ENCODE results near the gene NPIPA1.
"Not testable (repeated sequence)": the region's sequence is repeated elsewhere in the genome, so short reads cannot be mapped to it uniquely, and the experiment has no call there.

The NPIPA1 gene

DNA sequence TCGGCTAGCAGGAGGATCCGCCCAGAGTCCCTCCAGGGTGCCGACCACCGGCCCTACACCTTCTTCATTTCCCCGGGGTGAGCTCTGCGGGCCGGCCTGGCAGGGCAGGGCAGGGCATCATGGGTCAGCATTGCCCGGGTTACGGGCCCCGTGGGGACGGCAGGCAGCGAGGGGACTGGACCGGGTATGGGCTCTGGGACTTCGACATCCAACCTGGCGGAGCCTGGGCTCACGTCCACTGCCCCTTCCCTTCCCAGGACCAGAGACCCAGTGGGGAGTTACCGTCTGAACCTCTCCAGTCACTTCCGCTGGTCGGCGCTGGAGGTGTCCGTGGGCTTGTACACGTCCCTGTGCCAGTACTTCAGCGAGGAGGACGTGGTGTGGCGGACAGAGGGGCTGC lies 7.0 kb upstream of the NPIPA1 start:
- not testable (repeated sequence) for DNase-seq (ENCODE audit: low read depth in 2 of 2)

DNA sequence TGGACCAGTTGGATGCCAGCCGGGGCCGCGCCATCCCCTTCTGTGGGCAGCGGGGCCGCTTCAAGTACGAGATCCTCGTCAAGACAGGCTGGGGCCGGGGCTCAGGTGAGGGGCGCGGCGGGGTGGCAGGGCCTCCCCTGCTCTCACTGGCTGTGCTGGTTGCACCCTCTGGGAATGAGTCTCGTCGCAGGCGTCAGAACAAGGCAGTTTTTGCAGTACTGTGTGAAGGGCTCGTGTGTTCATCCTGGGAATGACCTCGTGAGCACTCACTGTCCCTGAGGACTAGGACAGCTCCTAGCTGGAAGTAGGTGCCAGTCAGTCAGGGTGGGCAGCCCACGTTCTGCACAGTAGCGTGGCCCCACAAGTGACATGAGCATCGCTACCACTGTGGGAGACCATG lies 6.3 kb upstream of the NPIPA1 start:
- DNase-seq (ENCODE audit: low read depth in 2 of 2), result not testable (repeated sequence)

DNA sequence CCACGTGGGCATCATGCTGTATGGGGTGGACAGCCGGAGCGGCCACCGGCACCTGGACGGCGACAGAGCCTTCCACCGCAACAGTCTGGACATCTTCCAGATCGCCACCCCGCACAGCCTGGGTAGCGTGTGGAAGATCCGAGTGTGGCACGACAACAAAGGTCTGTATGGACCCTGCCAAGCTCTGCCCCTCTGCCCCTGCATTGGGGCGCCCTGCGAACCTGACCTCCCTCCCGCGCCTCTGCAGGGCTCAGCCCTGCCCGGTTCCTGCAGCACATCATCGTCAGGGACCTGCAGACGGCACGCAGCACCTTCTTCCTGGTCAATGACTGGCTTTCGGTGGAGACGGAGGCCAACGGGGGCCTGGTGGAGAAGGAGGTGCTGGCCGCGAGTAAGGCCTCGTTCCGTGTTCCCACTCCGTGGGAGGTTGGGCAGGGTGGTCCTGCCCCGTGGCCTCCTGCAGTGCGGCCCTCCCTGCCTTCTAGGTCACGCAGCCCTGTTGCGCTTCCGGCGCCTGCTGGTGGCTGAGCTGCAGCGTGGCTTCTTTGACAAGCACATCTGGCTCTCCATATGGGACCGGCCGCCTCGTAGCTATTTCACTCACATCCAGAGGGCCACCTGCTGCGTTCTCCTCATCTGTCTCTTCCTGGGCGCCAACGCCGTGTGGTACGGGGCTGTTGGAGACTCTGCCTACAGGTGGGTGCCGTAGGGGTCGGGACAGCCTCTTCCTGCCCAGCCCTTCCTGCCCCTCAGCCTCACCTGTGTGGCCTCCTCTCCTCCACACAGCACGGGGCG lies 4.5 kb upstream of the NPIPA1 start:
- not testable (repeated sequence) for DNase-seq (ENCODE audit: low read depth in 2 of 2)

DNA sequence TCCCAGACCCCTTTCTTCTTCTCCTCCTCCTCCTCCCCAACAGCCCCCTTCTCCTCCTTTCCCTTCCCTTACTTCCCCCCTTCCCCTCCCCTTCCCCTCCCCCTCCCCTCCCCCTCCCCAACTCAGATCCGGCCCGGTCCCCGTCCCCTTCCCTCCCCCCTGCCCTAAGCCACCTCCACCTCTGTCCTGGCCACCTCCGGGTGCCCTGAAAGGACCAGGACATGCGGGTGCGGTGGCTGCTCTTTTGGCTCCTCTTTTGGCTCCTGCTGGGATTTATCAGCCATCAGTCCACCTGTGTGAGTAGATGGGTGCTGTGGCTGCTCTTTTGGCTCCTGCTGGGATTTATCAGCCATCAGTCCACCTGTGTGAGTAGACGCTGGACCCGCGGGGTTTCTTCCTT lies 751 bp downstream of the NPIPA1 start:
- DNase-seq (ENCODE audit: low read depth in 2 of 2), result not testable (repeated sequence)

DNA sequence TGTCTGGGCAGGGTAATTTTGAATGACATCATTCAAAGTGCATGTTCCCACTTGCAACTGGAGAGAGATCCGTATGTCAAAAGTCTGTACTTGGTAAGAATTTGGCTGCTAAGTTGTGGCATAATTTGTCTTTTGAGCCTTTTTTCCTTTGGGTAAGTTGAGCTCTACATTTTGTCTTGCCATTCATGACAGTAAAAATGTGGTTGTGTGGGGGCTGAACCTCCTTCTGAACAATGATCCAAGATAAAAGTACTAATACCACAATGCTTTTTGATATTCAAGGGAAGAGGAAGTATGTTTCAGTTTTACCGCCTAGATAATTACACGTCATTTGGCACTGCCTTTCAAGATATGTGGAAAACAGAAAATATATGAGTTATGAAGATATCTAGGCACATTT lies 5.4 kb downstream of the NPIPA1 start:
- DNase-seq (ENCODE audit: low read depth in 2 of 2), result not testable (repeated sequence)

DNA sequence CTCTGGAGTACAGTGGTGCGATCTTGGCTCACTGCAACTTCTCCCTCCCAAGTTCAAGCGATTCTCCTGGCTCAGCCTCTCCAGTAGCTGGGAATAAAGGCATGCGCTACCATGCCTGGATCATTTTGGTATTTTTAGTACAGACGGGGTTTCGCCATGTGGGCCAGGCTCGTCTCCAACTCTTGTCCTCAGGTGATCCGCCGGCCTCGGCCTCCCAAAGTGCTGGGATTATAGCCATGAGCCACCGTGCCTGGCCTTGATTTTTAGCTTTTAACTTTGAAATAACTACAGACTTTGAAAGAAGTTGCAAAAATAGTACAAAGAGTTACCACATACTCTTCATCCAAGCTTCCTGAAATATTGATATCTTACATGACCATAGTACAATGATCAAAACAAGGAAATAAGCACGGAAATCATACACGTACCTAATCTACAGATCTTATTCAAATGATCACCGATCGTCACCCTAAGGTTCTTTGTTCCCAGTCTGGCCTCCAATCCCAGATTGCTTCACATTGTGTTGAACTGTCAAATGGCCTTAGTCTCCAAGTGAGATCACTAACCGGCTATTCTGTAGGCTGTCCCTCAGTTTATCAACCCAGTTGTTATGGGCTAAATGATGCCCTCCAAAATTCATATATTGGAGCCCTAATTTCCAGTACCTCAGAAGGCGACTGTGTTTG lies 18.4 kb downstream of the NPIPA1 start:
- no peak for DNase-seq (ENCODE audit: low read depth in 2 of 2)

DNA sequence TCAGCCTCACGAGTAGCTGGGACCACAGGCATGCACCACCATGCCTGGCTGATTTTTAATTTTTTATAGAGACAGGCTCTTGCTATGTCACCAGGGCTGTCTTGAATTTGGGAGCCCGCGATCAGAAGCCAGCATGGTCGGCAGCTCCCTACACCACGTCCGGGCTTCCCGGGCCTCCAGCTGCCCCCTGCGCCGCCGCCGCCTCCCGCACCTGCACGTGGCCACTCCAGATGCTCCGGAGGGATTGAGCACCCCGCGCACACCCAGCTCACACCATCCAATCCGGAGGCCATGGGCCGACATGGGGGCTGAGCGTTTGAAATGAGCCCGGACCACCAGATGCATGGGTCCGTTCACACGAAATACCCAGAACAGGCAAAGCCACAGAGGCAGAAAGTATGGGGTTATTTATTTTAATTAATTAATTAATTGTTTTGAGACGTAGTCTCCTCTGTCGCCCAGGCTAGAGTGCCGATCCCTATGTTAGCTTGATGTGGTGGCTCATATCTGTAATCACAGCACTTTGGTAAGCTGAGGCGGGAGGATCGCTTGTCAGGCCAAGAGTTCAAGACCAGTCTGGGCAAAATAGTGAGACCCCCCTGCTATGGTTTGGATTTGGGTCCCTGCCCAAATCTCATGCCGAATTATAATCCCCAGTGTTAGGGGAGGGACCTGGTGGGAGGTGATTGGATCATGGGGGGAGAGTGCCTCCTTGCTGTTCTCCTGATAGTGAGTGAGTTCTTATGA lies 20.5 kb downstream of the NPIPA1 start:
- DNase-seq (ENCODE audit: low read depth in 2 of 2), result no peak

DNA sequence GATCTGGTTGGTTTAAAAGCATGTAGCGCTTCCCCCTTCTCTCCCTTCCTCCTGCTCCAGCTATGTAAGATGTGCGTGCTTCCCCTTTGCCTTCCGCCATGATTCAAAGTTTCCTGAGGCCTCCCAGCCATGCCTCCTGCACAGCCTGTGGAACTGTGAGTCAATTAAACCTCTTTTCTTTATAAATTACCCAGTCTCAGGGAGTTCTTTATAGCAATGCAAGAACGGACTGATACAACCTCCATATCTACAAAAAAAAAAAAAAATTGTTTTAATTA lies 21.0 kb downstream of the NPIPA1 start:
- no peak for DNase-seq (ENCODE audit: low read depth in 2 of 2)

DNA sequence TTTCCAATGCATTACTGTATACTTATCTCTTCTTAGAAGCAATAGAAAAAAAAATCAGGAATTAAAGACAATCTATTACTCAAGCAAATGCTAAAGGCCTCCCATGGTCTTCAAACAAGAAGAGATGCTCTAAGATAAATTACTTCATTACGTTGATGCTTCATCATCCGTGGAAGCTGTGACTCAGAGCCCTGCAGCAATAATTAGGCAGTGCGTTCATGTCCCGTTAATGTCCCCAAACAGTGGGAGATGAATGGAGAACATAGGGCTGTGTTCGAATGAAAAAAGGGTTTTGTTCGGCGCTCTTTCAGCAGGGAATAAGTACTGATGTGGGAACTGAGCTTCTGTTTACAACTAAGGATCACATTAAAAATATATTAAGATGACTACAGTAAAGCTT lies 21.7 kb downstream of the NPIPA1 start:
- no peak for DNase-seq (ENCODE audit: low read depth in 2 of 2)

DNA sequence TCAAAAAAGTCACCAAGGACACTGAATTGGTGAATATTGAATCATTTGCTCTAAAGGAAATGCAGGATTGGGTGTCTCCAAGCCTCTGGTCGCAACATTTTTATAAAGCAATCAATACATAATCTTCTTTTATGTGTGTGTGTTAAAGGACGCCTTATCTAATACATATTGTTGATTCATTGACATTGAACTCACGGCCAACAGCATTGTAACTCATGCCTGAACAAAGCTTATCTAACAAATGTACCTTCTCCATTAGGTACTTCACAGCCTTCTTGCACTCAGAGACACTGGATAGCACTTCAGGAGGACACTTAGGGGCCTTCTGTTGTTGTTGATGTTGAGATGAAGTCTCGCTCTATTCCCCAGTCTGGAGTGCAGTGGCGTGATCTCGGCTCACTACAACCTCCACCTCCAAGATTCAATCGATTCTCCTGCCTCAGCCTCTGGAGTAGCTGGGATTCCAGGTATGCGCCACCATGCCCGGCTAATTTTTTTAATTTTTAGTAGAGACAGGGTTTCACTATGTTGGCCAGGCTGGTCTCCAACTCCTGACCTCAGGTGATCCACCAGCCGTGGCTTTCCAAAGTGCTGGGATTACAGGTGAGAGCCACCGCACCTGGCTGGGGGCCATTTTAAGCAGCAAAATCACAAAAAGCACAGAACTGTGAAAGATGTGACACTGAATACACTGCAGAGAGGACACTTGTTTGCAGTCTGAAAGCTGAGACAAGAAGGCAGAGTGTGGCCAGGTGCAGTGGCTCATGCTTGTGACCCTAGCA lies 24.4 kb downstream of the NPIPA1 start:
- DNase-seq (ENCODE audit: low read depth in 2 of 2), result no peak

DNA sequence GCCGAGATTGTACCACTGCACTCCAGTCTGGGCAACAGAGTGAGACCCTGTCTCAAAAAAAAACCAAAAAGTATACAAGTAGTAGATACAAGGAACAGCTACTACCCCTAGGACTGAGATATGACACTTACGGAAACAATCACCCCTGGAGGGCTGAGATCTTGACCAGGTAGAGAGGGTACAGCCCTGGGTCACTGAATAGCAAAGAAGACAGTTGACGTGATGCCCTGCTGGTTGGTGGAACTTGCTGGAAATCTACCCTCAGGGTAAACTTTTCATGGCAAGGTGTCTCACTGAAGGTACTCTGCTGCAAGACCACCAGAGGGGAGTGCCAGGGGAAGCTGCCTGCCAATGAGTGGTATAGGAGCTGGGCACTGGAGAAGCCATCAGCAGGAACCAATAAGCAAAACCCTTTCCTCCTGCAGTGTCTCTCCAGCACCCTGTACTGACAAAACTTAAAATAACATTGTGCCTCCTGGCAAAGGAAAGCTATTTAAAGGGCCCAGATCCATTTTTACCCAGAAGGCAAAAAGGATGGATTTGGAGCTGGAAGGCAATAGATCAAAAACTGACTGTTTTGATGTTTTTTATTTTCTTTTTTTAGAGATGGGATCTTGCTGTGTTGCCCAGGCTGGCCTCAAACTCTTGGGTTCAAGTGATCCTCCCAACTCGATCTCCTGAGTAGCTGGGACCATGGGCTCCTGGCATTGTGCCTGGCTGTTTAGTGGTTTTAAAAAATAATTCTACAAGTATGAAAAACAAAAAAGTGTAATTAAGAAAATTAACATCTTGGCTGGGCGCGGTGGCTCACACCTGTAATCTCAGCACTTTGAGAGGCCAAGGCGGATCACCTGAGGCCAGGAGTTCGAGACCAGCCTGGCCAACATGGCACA lies 26.3 kb downstream of the NPIPA1 start:
- DNase-seq (ENCODE audit: low read depth in 2 of 2), result no peak

DNA sequence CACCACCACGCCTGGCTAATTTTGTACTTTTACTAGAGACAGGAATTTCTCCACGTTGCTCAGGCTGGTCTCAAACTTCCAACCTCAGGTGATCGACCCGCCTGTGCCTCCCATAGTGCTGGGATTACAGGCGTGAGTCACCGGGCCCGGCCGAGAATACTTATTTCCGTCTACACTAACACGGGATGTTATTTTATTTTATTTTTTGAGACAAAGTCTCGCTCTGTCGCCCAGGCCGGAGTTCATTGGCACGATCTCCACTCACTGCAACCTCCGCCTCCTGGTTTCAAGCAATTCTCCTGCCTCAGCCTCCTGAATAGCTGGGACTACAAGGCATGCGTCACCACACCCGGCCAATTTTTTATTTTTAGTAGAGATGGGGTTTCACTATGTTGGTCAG lies 28.1 kb downstream of the NPIPA1 start:
- DNase-seq (ENCODE audit: low read depth in 2 of 2), result no peak

DNA sequence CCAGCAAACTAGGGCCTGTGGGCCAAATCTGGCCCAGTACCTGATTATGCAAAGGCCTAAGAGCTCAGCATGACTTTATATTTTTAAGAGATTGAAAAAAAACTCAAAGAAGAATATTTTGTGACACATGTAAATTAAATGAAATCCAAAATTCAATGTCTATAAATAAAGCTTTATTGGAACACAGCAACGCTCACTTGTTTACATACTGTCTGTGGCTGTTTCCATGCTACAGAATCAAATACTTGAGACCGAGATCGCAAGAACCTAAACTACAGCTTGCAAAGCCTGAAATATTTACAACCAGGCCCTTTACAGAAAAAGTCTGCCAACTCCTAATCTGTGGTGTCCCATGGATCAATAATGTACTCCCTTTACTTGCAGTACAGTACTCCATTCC lies 32.6 kb downstream of the NPIPA1 start:
- DNase-seq (ENCODE audit: low read depth in 2 of 2), result not testable (repeated sequence)

DNA sequence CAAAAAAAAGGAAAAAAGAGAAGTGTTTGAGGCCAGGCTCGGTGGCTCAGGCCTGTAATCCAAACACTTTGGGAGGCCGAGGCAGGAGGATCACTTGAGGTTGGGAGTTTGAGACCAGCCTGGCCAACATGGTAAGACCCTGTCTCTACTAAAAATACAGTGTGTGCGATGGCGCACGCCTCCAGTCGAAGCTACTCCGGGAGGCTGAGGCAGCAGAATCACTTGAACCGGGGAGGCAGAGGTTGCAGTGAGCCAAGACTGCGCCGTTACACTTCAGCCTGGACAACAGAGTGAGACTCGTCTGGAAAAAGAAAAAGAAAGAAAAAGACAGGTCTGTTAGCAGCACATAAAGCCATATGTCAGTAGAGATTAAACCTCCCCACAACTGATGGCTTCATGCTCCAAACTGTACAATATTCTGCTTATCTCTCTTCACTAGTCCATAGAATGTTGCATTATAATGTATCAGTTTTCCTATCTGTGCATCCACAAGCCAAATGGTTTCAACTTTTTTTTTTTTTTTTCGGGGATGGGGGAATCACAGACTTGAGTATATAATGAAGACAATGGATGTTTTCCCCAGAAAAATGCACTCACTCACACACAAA lies 34.5 kb downstream of the NPIPA1 start:
- DNase-seq (ENCODE audit: low read depth in 2 of 2), result not testable (repeated sequence)

DNA sequence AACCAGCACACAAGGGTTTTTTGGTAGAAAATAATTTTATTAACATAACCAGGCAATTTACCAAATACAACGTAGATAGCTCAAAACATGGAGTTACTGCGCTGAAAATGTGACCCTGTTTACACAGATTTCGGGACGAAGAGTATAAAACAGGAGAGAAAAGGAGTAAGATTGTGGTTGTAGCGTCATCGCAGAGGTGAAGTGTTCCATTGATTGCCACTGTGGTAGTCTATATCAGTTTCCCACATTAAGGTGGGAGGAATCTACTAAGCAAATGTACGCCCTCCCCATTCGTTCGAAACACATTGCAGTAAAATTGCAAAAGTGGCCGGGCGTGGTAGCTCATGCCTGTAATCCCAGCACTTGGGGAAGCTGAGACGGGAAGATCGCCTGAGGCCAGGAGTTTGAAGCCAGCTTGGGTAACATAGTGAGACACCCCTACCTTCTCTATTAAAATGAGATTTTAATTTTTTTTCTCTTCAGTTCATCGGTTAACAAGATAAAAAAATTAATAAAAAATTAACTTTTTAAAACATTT lies 36.6 kb downstream of the NPIPA1 start:
- DNase-seq (ENCODE audit: low read depth in 2 of 2), result not testable (repeated sequence)

DNA sequence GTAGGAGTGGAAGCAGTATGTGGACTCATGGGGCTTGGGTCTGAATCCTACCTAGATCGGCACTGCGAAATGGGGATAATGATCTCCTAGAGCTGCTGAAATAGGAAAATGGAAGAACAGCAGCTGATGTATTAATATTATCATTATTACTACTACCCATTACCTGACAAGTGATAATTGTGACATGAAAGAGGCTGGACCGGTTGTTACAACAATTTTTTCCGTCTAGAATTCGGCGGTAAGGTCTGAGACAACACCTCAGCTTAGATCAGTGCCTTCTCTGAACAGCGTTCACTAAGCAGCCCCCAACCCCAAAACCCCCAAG lies 37.0 kb downstream of the NPIPA1 start:
- not testable (repeated sequence) for DNase-seq (ENCODE audit: low read depth in 2 of 2)

DNA sequence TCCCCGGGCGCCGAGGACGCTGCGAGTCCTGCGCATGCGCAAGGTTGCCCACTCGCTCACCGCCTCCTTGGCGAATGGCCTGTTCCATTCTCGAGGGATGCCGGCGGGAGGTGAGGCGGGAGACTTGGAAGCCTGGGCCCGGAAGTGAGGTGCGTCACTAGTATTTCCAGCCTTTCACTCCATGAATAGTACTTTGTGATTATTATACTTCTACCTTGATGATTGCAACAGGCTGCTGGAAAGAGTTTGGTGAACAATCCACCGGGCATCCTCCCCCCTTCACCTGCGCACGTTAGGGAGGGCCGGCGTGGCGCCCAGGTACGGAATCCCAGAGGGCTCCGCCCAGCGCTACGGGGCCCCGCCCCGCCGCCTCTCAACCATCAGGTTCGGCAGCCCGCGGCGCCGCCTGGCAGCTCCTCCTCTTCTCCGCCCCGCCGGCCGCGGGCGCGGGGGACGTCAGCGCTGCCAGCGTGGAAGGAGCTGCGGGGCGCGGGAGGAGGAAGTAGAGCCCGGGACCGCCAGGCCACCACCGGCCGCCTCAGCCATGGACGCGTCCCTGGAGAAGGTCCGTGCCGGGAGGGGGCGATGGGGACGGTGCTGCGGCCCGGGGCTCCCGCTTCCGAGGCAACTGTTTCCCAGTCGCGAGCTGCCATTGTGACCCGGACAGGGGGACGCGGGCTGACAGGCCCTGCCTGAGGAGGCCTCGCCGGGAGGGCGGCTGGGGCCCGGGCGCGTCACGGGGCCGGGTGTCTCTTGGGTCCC lies 37.6 kb downstream of the NPIPA1 start, which contains the start of gene PDXDC1:
Gene PDXDC1, plus strand, starts transcription at position 371 of the 762 bp plus-strand sequence. Its CDS starts 174 bp downstream, at position 545.
- DNase-seq (ENCODE audit: low read depth in 2 of 2), result peak; percentile 93 to 98

DNA sequence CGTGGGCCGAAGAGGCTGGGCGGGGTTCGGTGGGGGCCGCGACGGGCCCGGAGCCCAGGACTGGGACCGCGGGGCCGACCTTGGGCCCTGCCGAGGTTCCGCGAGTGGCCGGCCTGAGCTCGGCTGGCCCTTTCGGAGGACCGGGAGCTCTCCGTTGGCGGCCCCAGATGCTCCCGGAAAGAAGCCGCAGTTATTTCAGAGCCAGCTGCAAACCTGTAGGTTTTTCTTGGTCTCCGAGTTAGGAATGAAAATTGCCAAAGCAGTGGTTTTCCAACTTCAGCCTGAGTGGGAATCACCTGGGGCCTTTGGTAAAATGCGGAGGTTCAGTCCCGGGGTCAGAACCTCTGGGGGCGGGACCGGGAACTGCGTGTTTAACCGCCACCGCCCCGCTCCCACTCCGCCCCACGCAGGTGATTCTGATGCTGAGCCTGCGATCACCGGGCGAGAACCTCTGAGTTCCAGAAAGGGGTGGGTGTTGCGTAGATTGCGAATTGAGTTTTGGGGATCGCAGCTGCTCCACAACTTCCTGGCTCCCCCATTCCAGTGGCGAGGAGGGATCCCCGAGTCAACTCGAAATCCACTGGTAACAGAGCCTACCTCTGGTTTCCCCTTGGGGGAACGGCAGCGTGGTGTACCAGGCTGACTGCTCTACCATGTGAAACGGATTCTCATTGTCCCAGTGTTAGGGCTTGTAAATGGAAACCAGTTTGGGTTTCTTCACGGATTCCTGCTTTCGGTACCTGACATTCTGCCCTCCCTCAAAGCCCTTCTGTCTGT lies 38.4 kb downstream of the NPIPA1 start:
- peak in 1 of 2 donors; percentile 36 for DNase-seq (ENCODE audit: low read depth in 2 of 2)
